Uterus (tissue), 4 donors: ENCODE results near the gene ESRRG. TPM values are rescaled to one million over a fixed set of nuclear protein-coding genes. Genes with fewer than 3 reads are reported as not detected.
A peak's percentile ranks its signal among the peaks of the same experiment; 100 is the strongest.

Experiments
- DNase-seq, 2 donors: peaks; one replicate each; pipeline ENCODE4 v3.0.0-alpha.2; 2019 to 2020
- H3K27ac ChIP-seq, 2 donors: fragments of 200-600 bp; sonication (generic); 1 replicate in 1 of 2; 2 replicates in 1 of 2; pipeline ENCODE4 v1.5.1; 2016 to 2018
- H3K27me3 ChIP-seq, 2 donors: fragments of 200-600 bp; sonication (generic); one replicate each; pipeline ENCODE4 v1.5.1; 2018 to 2019; ENCODE audit warnings: control low read depth in 1 of 2
- H3K36me3 ChIP-seq, 2 donors: fragments of 200-600 bp; sonication (generic); one replicate each; pipeline ENCODE4 v1.5.1; 2019; ENCODE audit warnings: control low read depth in 1 of 2
- H3K4me1 ChIP-seq, 2 donors: fragments of 200-600 bp; sonication (generic); one replicate each; pipeline ENCODE4 v1.5.1; 2018 to 2019; ENCODE audit warnings: control low read depth in 1 of 2
- H3K4me3 ChIP-seq, 2 donors: fragments of 200-600 bp; sonication (generic); 1 replicate in 1 of 2; 2 replicates in 1 of 2; pipeline ENCODE4 v1.5.1; 2018 to 2019; ENCODE audit warnings: mild to moderate bottlenecking in 1 of 2
- H3K9me3 ChIP-seq, 2 donors: fragments of 200-600 bp; sonication (generic); one replicate each; pipeline ENCODE4 v1.5.1; 2019; ENCODE audit warnings: control low read depth in 1 of 2
- POLR2A ChIP-seq, 2 donors: fragments of 450-650 bp; IDR thresholded peaks; one replicate each; pipeline ENCODE4 v1.6.1; 2016; ENCODE audit warnings: antibody characterized with exemption in 2 of 2, mild to moderate bottlenecking in 1 of 2, moderate library complexity in 1 of 2
- intact Hi-C: fragments of 100-400 bp; cut with DNase I; formaldehyde crosslinking; loops from one replicate; pipeline ENCODE4 v1.15.1; 2023; ENCODE audit warnings: low total_unique reads
- total RNA-seq, 4 donors: library from RNA; depleted of rRNA in 3 of 4; stranded (reverse); fragments of >200 nt in 3 of 4; gene quantifications; one replicate each; pipeline versions ENCODE4 v1.1.0 to v1.2.4, GENCODE V29; 2014 to 2023
- TF ChIP-seq, protein P1 (sequence below), 4 experiments: fragments of 200-600 bp in 2 of 4; fragments of 450-650 bp in 2 of 4; sonication (generic) in 2 of 4; IDR thresholded peaks; one replicate each; pipeline ENCODE4 v1.5.1; 2016 to 2019; ENCODE audit warnings: antibody characterized with exemption in 4 of 4, mild to moderate bottlenecking in 2 of 4, moderate library complexity in 1 of 4
- donor health status: DM: yes; HTN: yes; CAD: no.

The ESRRG gene
- total RNA-seq, 4 donors from 2014 or later: 0.21 to 14.6 (median 0.29) TPM; not detected in 1

DNA sequence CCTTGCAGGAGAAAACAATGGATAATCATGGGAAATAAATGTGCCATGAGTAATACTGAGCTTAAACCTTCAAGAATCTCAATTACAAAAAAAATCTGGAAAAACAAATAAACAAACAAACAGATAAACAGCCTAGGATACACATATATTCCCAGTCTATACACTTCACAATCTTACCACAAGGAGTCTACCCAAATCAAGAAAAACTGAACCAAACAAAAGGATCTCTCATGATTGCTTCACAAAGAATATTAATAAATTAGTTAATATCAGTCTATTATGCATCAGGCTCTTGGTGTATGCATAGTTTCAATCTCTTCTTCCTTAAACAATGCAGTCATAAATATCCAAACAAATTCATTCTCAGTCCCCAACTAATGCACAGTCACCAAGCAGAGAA is 3.2 kb upstream of the ESRRG start:
- peaks cover 0 to 29% of the 10 kb centered on the region in 2 donors for H3K27me3 ChIP-seq
- H3K4me1 ChIP-seq: no peaks in the 10 kb centered on the region
- DNase-seq: no peak
- TF ChIP-seq, protein P1, sequence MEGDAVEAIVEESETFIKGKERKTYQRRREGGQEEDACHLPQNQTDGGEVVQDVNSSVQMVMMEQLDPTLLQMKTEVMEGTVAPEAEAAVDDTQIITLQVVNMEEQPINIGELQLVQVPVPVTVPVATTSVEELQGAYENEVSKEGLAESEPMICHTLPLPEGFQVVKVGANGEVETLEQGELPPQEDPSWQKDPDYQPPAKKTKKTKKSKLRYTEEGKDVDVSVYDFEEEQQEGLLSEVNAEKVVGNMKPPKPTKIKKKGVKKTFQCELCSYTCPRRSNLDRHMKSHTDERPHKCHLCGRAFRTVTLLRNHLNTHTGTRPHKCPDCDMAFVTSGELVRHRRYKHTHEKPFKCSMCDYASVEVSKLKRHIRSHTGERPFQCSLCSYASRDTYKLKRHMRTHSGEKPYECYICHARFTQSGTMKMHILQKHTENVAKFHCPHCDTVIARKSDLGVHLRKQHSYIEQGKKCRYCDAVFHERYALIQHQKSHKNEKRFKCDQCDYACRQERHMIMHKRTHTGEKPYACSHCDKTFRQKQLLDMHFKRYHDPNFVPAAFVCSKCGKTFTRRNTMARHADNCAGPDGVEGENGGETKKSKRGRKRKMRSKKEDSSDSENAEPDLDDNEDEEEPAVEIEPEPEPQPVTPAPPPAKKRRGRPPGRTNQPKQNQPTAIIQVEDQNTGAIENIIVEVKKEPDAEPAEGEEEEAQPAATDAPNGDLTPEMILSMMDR (IDR thresholded peaks at IDR 0.05): no peak
- no peak for TF ChIP-seq POLR2A (IDR thresholded peaks at IDR 0.05)
- no peak overlapping the region for H3K27ac ChIP-seq
- H3K4me3 ChIP-seq: no peak overlapping the region
- intact Hi-C loops: no loop called here
- H3K9me3 ChIP-seq: no peaks in the 10 kb centered on the region
- H3K36me3 ChIP-seq: no peaks in the 10 kb centered on the region

DNA sequence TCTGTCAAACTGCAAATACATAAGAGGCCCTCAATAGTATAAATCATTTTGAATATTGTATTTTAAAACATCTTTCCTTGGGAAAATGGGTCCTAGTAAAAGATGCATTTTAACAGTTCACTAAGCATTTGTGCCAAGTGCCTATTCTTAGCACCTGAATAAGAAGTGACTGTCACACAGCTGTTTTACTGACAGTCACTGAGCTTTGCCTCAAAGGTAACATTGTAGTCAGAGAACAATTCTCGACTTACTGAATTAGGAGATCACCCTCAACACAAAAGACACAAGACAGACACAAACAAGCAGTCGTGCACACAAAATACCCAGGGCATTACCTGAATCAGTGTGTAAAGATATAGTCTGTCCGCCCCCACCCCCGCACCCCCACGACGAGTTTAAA is 408 bp downstream of the ESRRG start:
- Histone ChIP-seq H3K27me3 (peaks cover 0 to 37% of the 10 kb centered on the region in 2 donors), H3K36me3 (no peaks in the 10 kb centered on the region), H3K4me1 (no peaks in the 10 kb centered on the region), H3K27ac (no peak overlapping the region), H3K4me3 (peak overlapping the region in 1 of 2 donors; percentile 11), H3K9me3 (no peaks in the 10 kb centered on the region)
- intact Hi-C loops: no loop called here
- no peak for DNase-seq
- TF ChIP-seq, protein P1 (IDR thresholded peaks at IDR 0.05): no peak
- no peak for TF ChIP-seq POLR2A (IDR thresholded peaks at IDR 0.05)

DNA sequence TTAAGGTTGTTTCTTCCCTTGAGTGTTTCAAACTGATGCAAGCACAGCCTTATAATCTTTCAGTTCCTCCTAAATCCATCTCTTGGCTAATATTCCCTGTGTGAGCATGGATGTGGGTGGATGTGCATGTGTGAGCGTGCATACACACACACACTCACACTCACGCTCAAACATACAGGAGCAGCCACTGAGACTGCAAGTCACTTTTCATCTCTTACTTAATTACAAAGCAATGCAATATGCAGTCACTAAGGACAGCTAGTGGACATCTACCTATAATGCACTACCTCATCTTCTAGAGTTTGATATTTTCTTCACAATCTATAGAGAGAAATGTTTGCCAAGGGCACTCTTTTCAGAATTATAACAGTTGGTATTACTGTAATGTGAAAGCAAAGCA is 1.4 kb downstream of the ESRRG start:
- H3K27ac ChIP-seq: no peak overlapping the region
- no peaks in the 10 kb centered on the region for H3K36me3 ChIP-seq
- intact Hi-C loops: no loop called here
- no peak for DNase-seq
- no peak overlapping the region for H3K4me3 ChIP-seq
- TF ChIP-seq, protein P1 (IDR thresholded peaks at IDR 0.05): no peak
- TF ChIP-seq POLR2A (IDR thresholded peaks at IDR 0.05): no peak
- H3K4me1 ChIP-seq: no peaks in the 10 kb centered on the region
- no peaks in the 10 kb centered on the region for H3K9me3 ChIP-seq
- H3K27me3 ChIP-seq: peaks cover 0 to 37% of the 10 kb centered on the region in 2 donors

DNA sequence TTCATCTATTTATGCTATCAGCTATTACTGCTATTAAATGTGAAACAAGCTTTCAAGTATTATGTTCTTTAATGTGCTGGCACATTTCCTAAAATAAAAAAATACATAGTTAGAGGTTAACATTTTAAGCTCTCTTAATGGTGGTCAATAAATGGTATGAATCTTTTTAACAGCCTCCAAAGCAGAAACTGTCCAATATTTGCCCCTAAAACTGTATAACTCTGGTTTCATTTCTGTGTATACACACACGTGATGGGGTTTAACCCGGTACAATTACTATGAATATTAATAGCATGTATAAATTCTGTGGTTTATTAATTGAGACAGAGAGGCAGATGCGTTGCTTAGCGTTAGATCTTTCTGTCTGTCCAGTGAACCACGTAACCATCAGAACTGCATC is 2.2 kb downstream of the ESRRG start:
- intact Hi-C loops: no loop called here
- DNase-seq: no peak

DNA sequence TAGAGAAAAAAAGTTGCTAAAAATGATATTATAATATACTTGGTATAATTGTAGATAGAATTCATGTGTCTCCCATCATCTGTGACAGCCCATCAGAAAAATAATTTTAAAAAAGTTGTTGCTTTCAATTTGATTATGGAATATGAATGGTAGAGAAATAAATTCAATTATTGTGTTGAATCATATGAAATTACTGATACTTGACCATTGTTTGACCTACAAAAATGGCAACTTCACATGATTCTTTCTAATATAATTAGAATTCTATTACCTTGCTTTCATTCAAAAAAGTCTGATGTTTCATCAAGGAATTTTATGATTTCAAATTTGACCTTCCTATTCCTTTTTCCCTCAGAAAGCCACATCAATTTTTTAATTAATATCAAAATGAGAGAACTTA is 11.5 kb downstream of the ESRRG start:
- no peak overlapping the region for H3K27ac ChIP-seq
- no peak for TF ChIP-seq POLR2A (IDR thresholded peaks at IDR 0.05)
- TF ChIP-seq, protein P1 (IDR thresholded peaks at IDR 0.05): no peak
- intact Hi-C loops: no loop called here

More for the DNA sequence above, 2.2 kb downstream of the ESRRG start:
- H3K4me3 ChIP-seq: no peak overlapping the region
- TF ChIP-seq, protein P1 (IDR thresholded peaks at IDR 0.05): no peak
- no peak for TF ChIP-seq POLR2A (IDR thresholded peaks at IDR 0.05)
- no peaks in the 10 kb centered on the region for H3K9me3 ChIP-seq
- no peak overlapping the region for H3K27ac ChIP-seq
- H3K4me1 ChIP-seq: no peaks in the 10 kb centered on the region
- H3K36me3 ChIP-seq: no peaks in the 10 kb centered on the region
- peaks cover 0 to 37% of the 10 kb centered on the region in 2 donors for H3K27me3 ChIP-seq

More for the DNA sequence above, 11.5 kb downstream of the ESRRG start:
- no peak for DNase-seq
- Histone ChIP-seq H3K36me3 (no peaks in the 10 kb centered on the region), H3K4me1 (no peaks in the 10 kb centered on the region), H3K9me3 (no peaks in the 10 kb centered on the region), H3K4me3 (no peak overlapping the region), H3K27me3 (peaks cover 0 to 7% of the 10 kb centered on the region in 2 donors)
